Activated CD8-positive, alpha-beta T cell treated with anti-CD3 and anti-CD28 coated beads for 36 hours (primary cell): ENCODE results near the gene MTG1. TPM values are rescaled to one million over a fixed set of nuclear protein-coding genes. Genes with fewer than 3 reads are reported as not detected.

Experiments
- ATAC-seq: fragments of 200-7000 bp; cut with Tn5 transposase; one replicate; pipeline ENCODE4 v1.10.0; 2021; ENCODE audit warnings: mild to moderate bottlenecking, moderate library complexity
- CTCF ChIA-PET: fragments of 350-600 bp; sonication (Branson Sonifier 250); formaldehyde crosslinking; loops from one replicate; lab custom pipeline; 2021; ENCODE audit warnings: antibody characterized with exemption; lab: Charles Lee
- POLR2A ChIA-PET: fragments of 350-600 bp; sonication (Branson Sonifier 250); formaldehyde crosslinking; loops from one replicate; lab custom pipeline; 2021; ENCODE audit warnings: antibody characterized with exemption; lab: Charles Lee
- DNase-seq: peaks from one replicate; pipeline ENCODE4 v3.0.0-alpha.2; 2020
- H3K27ac Mint-ChIP-seq: one replicate; pipeline ENCODE4 v1.8.0; 2021; ENCODE audit warnings: mild to moderate bottlenecking, mixed read lengths
- H3K27me3 Mint-ChIP-seq: one replicate; pipeline ENCODE4 v1.8.0; 2021; ENCODE audit warnings: mixed read lengths
- H3K36me3 Mint-ChIP-seq: one replicate; pipeline ENCODE4 v1.8.0; 2021; ENCODE audit warnings: low read depth, mixed read lengths
- H3K4me1 Mint-ChIP-seq: one replicate; pipeline ENCODE4 v1.8.0; 2021; ENCODE audit warnings: low read depth, mixed read lengths
- H3K4me3 Mint-ChIP-seq: one replicate; pipeline ENCODE4 v1.8.0; 2021; ENCODE audit warnings: mild to moderate bottlenecking, moderate library complexity, mixed read lengths
- H3K9me3 Mint-ChIP-seq: one replicate; pipeline ENCODE4 v1.8.0; 2021; ENCODE audit warnings: mixed read lengths
- CTCF ChIP-seq: fragments of 200-600 bp; IDR thresholded peaks from one replicate; pipeline ENCODE4 v1.8.0; 2022; ENCODE audit warnings: antibody characterized with exemption, mild to moderate bottlenecking
- intact Hi-C: fragments of 100-400 bp; cut with micrococcal nuclease; formaldehyde crosslinking; loops from one replicate; pipeline ENCODE4 v1.10.0; 2022
- total RNA-seq, 2 experiments: library from RNA; stranded (reverse); gene quantifications; one replicate each; pipeline ENCODE4 v1.2.3, GENCODE V29; 2021

The MTG1 gene
- total RNA-seq, 2 experiments from 2014 or later, result 45.7 to 48.9 TPM

GRCh38 chr10:133401981-133402725 is 8.2 kb downstream of the MTG1 start:
- Mint-ChIP-seq H3K27me3 (no peaks in the 10 kb centered on the region), H3K4me1 (peaks cover 54% of the 10 kb centered on the region), H3K36me3 (peaks cover 69% of the 10 kb centered on the region), H3K27ac (no peak overlapping the region), H3K9me3 (no peaks in the 10 kb centered on the region), H3K4me3 (no peak overlapping the region)
- ChIA-PET POLR2A (interaction anchor here (0.9 to 1.1 kb wide), 3 partner anchors 9 to 24 kb away, joined by 3 to 4 read pairs (median 3); no protein-coding TSS in a partner anchor), CTCF (interaction anchor here (1.2 to 1.5 kb wide), 3 partner anchors 11 to 73 kb away, joined by 3 to 6 read pairs (median 5); no protein-coding TSS in a partner anchor)
- no peak for ATAC-seq
- intact Hi-C loops, result no loop called here
- DNase-seq, result no peak
- TF ChIP-seq CTCF, result no peak

DNA sequence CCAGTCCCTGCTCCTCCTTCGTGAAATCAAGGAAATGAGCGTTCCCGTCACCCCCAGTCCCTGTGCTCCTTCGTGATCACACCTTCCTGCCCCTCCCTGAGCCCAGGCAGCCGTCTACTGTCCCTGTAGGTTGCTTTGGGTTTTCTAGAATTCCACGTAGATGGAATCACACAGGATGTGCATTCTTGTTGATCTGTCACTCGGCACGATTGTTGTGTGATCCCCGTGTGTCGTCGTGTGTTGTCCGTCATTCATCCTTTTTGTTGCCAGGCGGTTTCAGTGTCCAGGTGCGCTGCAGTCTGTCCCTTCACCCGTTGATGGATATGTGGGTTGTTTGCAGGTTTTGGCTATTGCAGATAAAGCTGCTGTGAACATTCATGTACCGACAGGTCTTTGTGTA is 9.4 kb downstream of the MTG1 start:
- CTCF ChIA-PET, result interaction anchor here (1.7 kb wide), 1 partner anchor 74 kb away, joined by 5 read pairs; no protein-coding TSS in a partner anchor
- no peak for DNase-seq
- no peak overlapping the region for H3K27ac Mint-ChIP-seq
- H3K4me1 Mint-ChIP-seq, result peaks cover 57% of the 10 kb centered on the region
- H3K36me3 Mint-ChIP-seq, result peaks cover 71% of the 10 kb centered on the region
- POLR2A ChIA-PET, result no interaction called here
- H3K4me3 Mint-ChIP-seq, result no peak overlapping the region
- no peaks in the 10 kb centered on the region for H3K27me3 Mint-ChIP-seq
- peaks cover under 1% of the 10 kb centered on the region for H3K9me3 Mint-ChIP-seq
- no peak for TF ChIP-seq CTCF
- intact Hi-C loops, result no loop called here
- no peak for ATAC-seq

DNA sequence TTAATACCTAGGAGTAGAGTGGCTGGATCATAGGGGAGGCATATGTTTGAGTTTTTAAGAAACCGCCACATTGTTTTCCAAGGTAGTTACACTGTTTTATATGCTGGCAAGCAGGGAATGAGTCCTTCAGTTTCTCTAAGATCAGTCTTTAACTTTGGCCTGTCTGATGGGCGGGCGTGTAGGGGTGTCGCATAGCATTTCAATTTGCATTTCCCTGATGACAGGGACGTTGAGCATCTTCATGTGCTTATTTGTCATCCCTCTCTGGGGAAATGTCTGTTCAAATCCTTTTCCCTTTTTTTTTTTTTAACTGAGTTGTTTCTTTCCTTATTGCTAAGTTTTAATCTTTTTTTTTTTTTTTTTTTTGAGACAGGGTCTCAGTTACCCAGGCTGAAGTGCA is 9.8 kb downstream of the MTG1 start:
- DNase-seq (no peak), ATAC-seq (no peak)
- Mint-ChIP-seq H3K27ac (no peak overlapping the region), H3K4me1 (peaks cover 61% of the 10 kb centered on the region), H3K27me3 (no peaks in the 10 kb centered on the region), H3K4me3 (no peak overlapping the region), H3K9me3 (peaks cover 4% of the 10 kb centered on the region), H3K36me3 (peaks cover 71% of the 10 kb centered on the region)
- ChIA-PET POLR2A (no interaction called here), CTCF (interaction anchor here (1.7 kb wide), 1 partner anchor 74 kb away, joined by 5 read pairs; no protein-coding TSS in a partner anchor)
- intact Hi-C loops, result no loop called here
- no peak for TF ChIP-seq CTCF

- CTCF ChIA-PET, result interaction anchor here (0.8 kb wide), 1 partner anchor 34 kb away, joined by 3 read pairs; no protein-coding TSS in a partner anchor
- Mint-ChIP-seq H3K4me3 (no peak overlapping the region), H3K4me1 (peaks cover 61% of the 10 kb centered on the region), H3K27me3 (no peaks in the 10 kb centered on the region), H3K9me3 (peaks cover 6% of the 10 kb centered on the region), H3K27ac (no peak overlapping the region), H3K36me3 (peaks cover 75% of the 10 kb centered on the region)
- ATAC-seq, result no peak
- intact Hi-C loops, result no loop called here
- no peak for TF ChIP-seq CTCF
- DNase-seq, result no peak
- POLR2A ChIA-PET, result no interaction called here
Observed at GRCh38 chr10:133405272-133405671, 11.3 kb downstream of the MTG1 start.
